ENCODE measurements around the gene B9D1.

The B9D1 gene

GRCh38 chr17:19376811-19377210 is 14.3 kb upstream of the B9D1 start:
- DNase-seq (ENCODE audit: low read depth), result no peak

- no peak for DNase-seq (ENCODE audit: low read depth)
Measured at GRCh38 chr17:19375732-19376131, 13.2 kb upstream of the B9D1 start.

GRCh38 chr17:19374136-19374535 is 11.6 kb upstream of the B9D1 start:
- DNase-seq (ENCODE audit: low read depth), result no peak

GRCh38 chr17:19372866-19373504 is 10.5 kb upstream of the B9D1 start:
- no peak for DNase-seq (ENCODE audit: low read depth)

GRCh38 chr17:19372439-19372838 is 9.9 kb upstream of the B9D1 start:
- DNase-seq (ENCODE audit: low read depth), result no peak

GRCh38 chr17:19372011-19372370 is 9.5 kb upstream of the B9D1 start:
- no peak for DNase-seq (ENCODE audit: low read depth)

GRCh38 chr17:19371259-19372010 is 8.9 kb upstream of the B9D1 start:
- DNase-seq (ENCODE audit: low read depth), result no peak

GRCh38 chr17:19370493-19370960 is 8.0 kb upstream of the B9D1 start:
- DNase-seq (ENCODE audit: low read depth), result no peak

GRCh38 chr17:19369846-19370492 is 7.4 kb upstream of the B9D1 start:
- no peak for DNase-seq (ENCODE audit: low read depth)

GRCh38 chr17:19369107-19369778 is 6.7 kb upstream of the B9D1 start:
- no peak for DNase-seq (ENCODE audit: low read depth)

GRCh38 chr17:19368229-19368628 is 5.7 kb upstream of the B9D1 start:
- DNase-seq (ENCODE audit: low read depth), result no peak

- no peak for DNase-seq (ENCODE audit: low read depth)
Measured at GRCh38 chr17:19366637-19366972, 4.1 kb upstream of the B9D1 start.

GRCh38 chr17:19365833-19366636 is 3.5 kb upstream of the B9D1 start:
- no peak for DNase-seq (ENCODE audit: low read depth)

- DNase-seq (ENCODE audit: low read depth), result no peak
Measured at GRCh38 chr17:19365499-19365817, 2.9 kb upstream of the B9D1 start.

- no peak for DNase-seq (ENCODE audit: low read depth)
Measured at GRCh38 chr17:19364699-19365498, 2.4 kb upstream of the B9D1 start.

- no peak for DNase-seq (ENCODE audit: low read depth)
Measured at GRCh38 chr17:19363460-19364035, 1.0 kb upstream of the B9D1 start.

GRCh38 chr17:19363114-19363438 is 553 bp upstream of the B9D1 start:
- no peak for DNase-seq (ENCODE audit: low read depth)

GRCh38 chr17:19361944-19362276 is 613 bp downstream of the B9D1 start:
- no peak for DNase-seq (ENCODE audit: low read depth)

- no peak for DNase-seq (ENCODE audit: low read depth)
Measured at GRCh38 chr17:19361326-19361725, 1.2 kb downstream of the B9D1 start.

GRCh38 chr17:19360772-19361171 is 1.8 kb downstream of the B9D1 start:
- no peak for DNase-seq (ENCODE audit: low read depth)

GRCh38 chr17:19359856-19360255 is 2.7 kb downstream of the B9D1 start:
- DNase-seq (ENCODE audit: low read depth), result no peak
